Lower leg skin (tissue), 4 donors: ENCODE results near the gene TTLL5. TPM values are rescaled to one million over a fixed set of nuclear protein-coding genes. Genes with fewer than 3 reads are reported as not detected.

Source experiments
- DNase-seq, 2 donors: peaks; one replicate each; pipeline ENCODE4 v3.0.0-alpha.2; 2019; ENCODE audit warnings: low spot score in 2 of 2
- H3K4me3 ChIP-seq: fragments of 200-600 bp; sonication (generic); 2 replicates; pipeline ENCODE4 v1.5.1; 2017; ENCODE audit warnings: mild to moderate bottlenecking, low read depth; ENCODE audit not compliant: poor library complexity, severe bottlenecking
- POLR2A ChIP-seq, 2 donors: fragments of 450-650 bp; IDR thresholded peaks; one replicate each; pipeline ENCODE4 v1.6.1; 2016 to 2017; ENCODE audit warnings: antibody characterized with exemption in 2 of 2, mild to moderate bottlenecking in 1 of 2, moderate library complexity in 1 of 2
- WGBS, 2 donors: methylation state at CpG; one replicate each; pipeline ENCODE4 v1.1.5; 2018; 5-methylcytosine and 5-hydroxymethylcytosine counted together
- intact Hi-C: fragments of 100-400 bp; cut with DNase I; formaldehyde crosslinking; loops from one replicate; pipeline ENCODE4 v1.15.0; 2023; ENCODE audit warnings: low total_unique reads
- total RNA-seq, 4 donors: library from RNA; depleted of rRNA; stranded (reverse); fragments of >200 nt; gene quantifications; one replicate each; pipeline ENCODE4 v1.1.0, GENCODE V29; 2016
- TF ChIP-seq, protein P1 (sequence below), 3 donors: fragments of 450-650 bp; IDR thresholded peaks; one replicate each; pipeline ENCODE4 v1.5.1; 2016; ENCODE audit warnings: antibody characterized with exemption in 3 of 3, mild to moderate bottlenecking in 3 of 3, moderate library complexity in 2 of 3

TTLL5 gene
- total RNA-seq, 4 donors from 2014 or later, result 16.5 to 31.1 (median 18.4) TPM

- no peak for DNase-seq
- intact Hi-C loops, result no loop called here
- 80% methylated on average over 5 of the region's 5 CpGs for WGBS, 2 donors
- H3K4me3 ChIP-seq, result no peak overlapping the region
- no peak for TF ChIP-seq POLR2A (IDR thresholded peaks at IDR 0.05)
- TF ChIP-seq, protein P1, sequence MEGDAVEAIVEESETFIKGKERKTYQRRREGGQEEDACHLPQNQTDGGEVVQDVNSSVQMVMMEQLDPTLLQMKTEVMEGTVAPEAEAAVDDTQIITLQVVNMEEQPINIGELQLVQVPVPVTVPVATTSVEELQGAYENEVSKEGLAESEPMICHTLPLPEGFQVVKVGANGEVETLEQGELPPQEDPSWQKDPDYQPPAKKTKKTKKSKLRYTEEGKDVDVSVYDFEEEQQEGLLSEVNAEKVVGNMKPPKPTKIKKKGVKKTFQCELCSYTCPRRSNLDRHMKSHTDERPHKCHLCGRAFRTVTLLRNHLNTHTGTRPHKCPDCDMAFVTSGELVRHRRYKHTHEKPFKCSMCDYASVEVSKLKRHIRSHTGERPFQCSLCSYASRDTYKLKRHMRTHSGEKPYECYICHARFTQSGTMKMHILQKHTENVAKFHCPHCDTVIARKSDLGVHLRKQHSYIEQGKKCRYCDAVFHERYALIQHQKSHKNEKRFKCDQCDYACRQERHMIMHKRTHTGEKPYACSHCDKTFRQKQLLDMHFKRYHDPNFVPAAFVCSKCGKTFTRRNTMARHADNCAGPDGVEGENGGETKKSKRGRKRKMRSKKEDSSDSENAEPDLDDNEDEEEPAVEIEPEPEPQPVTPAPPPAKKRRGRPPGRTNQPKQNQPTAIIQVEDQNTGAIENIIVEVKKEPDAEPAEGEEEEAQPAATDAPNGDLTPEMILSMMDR (IDR thresholded peaks at IDR 0.05), result no peak
Measured at GRCh38 chr14:75946785-75947184, 285.7 kb downstream of the TTLL5 start.

DNA sequence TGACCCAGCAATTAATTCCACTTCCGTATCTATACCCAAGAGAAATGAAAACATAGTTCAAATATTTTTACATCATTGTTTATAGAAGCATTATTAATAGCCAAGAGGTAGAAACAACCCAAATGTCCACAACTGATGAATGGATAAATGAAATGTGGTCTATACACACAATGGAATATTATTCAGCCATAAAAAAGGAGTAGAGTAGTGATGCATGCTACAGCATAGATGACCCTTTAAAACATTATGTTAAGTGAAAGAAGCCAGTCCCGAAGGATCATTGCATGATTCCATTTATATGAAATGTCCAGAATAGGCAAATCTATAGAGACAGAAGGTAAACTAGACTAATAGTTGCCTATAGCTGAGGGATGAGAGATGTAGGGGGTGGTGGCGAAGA is 291.4 kb downstream of the TTLL5 start:
- intact Hi-C loops, result no loop called here
- WGBS, 2 donors, result 96% methylated on average over 3 of the region's 3 CpGs
- no peak for DNase-seq
- H3K4me3 ChIP-seq, result no peak overlapping the region
- TF ChIP-seq POLR2A (IDR thresholded peaks at IDR 0.05), result no peak
- TF ChIP-seq, protein P1 (IDR thresholded peaks at IDR 0.05), result no peak

- intact Hi-C loops, result no loop called here
- no peak overlapping the region for H3K4me3 ChIP-seq
- DNase-seq, result no peak
- WGBS, 2 donors, result 95% methylated on average over 9 of the region's 9 CpGs
- TF ChIP-seq, protein P1 (IDR thresholded peaks at IDR 0.05), result no peak
- TF ChIP-seq POLR2A (IDR thresholded peaks at IDR 0.05), result no peak
Measured at GRCh38 chr14:75959031-75959430, 298.0 kb downstream of the TTLL5 start.

DNA sequence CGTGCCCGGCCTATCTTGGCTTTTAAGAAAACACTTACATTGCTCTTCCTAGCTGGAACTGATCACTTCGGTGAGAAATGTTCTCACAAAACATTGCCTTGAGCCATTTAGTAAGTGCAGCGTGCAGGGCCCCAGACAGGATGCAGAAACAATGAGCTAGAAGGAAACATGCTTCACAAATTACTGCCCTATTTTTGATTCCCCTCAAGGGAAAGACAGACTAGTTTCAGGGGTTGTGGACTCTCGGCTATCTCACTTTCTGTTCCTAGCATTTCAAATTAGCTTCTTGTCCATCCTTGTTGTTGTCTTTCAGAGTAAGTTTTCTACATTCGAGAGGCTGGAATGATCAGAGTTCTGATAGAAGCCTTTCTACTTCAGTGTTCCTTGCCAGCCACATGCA is 299.2 kb downstream of the TTLL5 start:
- intact Hi-C loops, result no loop called here
- WGBS, 2 donors, result 56 to 74% methylated on average over 6 of the region's 6 CpGs
- DNase-seq, result no peak
- TF ChIP-seq, protein P1 (IDR thresholded peaks at IDR 0.05), result no peak
- TF ChIP-seq POLR2A (IDR thresholded peaks at IDR 0.05), result no peak
- no peak overlapping the region for H3K4me3 ChIP-seq

- no peak for TF ChIP-seq POLR2A (IDR thresholded peaks at IDR 0.05)
- TF ChIP-seq, protein P1 (IDR thresholded peaks at IDR 0.05), result no peak
- no peak overlapping the region for H3K4me3 ChIP-seq
- 72 to 85% methylated on average over 3 of the region's 3 CpGs for WGBS, 2 donors
- intact Hi-C loops, result no loop called here
- no peak for DNase-seq
Measured at GRCh38 chr14:75961662-75962061, 300.6 kb downstream of the TTLL5 start.

DNA sequence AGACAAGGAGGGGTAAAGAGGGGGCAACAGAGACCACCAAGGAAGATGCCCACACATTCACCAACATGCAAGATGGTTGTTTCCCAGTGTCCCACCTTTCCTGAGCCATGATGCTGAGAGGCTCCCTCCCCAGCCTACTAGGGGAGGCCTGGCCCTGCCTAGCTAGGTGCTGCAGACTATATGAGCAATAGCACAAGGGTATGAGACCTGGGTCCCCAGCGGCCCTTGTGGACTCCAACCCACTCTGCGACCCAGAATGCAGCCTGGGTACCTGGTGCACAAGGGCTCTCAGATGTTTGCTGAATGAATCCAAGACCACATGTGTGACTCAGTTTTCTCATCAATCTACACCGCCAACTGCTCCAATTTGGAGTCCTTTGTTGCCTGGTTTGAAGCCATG is 306.8 kb downstream of the TTLL5 start:
- no peak overlapping the region for H3K4me3 ChIP-seq
- intact Hi-C loops, result no loop called here
- TF ChIP-seq, protein P1 (IDR thresholded peaks at IDR 0.05), result no peak
- peak in 1 of 2 donors; percentile 52 for DNase-seq
- WGBS, 2 donors, result 88 to 100% methylated on average over 1 to 3 of the region's 3 CpGs
